WTC11 (cell line): Measurements from ENCODE around the gene C2CD2. TPM values are rescaled to one million over a fixed set of nuclear protein-coding genes. Genes with fewer than 3 reads are reported as not detected.
A peak's percentile ranks its signal among the peaks of the same experiment; 100 is the strongest.

Experiments used
- ATAC-seq: fragments of 200-7000 bp; cut with Tn5 transposase; 2 replicates; pipeline ENCODE4 v1.10.0; 2021; ENCODE audit warnings: mild to moderate bottlenecking, moderate library complexity
- CTCF ChIA-PET: fragments of 300-600 bp; sonication (Branson Sonifier 250); formaldehyde crosslinking; loops from one replicate; lab custom pipeline; 2021; ENCODE audit warnings: antibody characterized with exemption; lab: Charles Lee
- POLR2A ChIA-PET: fragments of 350-600 bp; sonication (Branson Sonifier 250); formaldehyde crosslinking; loops from one replicate; lab custom pipeline; 2021; ENCODE audit warnings: antibody characterized with exemption; lab: Charles Lee
- DNase-seq: peaks from one replicate; pipeline ENCODE4 v3.0.0; 2021; ENCODE audit warnings: low spot score
- H3K27ac Mint-ChIP-seq: 2 replicates; pipeline ENCODE4 v1.8.0; 2021; ENCODE audit warnings: mixed read lengths
- H3K27me3 Mint-ChIP-seq: 2 replicates; pipeline ENCODE4 v1.8.0; 2021; ENCODE audit warnings: low read depth, mild to moderate bottlenecking, moderate library complexity, mixed read lengths
- H3K36me3 Mint-ChIP-seq: 2 replicates; pipeline ENCODE4 v1.8.0; 2021; ENCODE audit warnings: mixed read lengths
- H3K4me1 Mint-ChIP-seq: 2 replicates; pipeline ENCODE4 v1.8.0; 2022; ENCODE audit warnings: mixed read lengths
- H3K4me3 Mint-ChIP-seq: 2 replicates; pipeline ENCODE4 v1.8.0; 2021; ENCODE audit warnings: mild to moderate bottlenecking, moderate library complexity, mixed read lengths
- H3K9me3 Mint-ChIP-seq: 2 replicates; pipeline ENCODE4 v1.8.0; 2021; ENCODE audit warnings: mixed read lengths
- CREM ChIP-seq: sonication (generic); formaldehyde crosslinking; IDR thresholded peaks from 2 replicates; pipeline ENCODE4 v1.8.1; 2022; ENCODE audit warnings: mild to moderate bottlenecking, missing genetic modification reagents, moderate library complexity
- HMGA2 ChIP-seq: fragments of 250-450 bp; sonication (Bioruptor Pico); IDR thresholded peaks from 2 replicates; pipeline ENCODE4 v1.4.0; 2021; ENCODE audit warnings: mild to moderate bottlenecking, moderate library complexity
- MYBL2 ChIP-seq: sonication (generic); formaldehyde crosslinking; IDR thresholded peaks from 2 replicates; pipeline ENCODE4 v1.8.1; 2023; ENCODE audit warnings: mild to moderate bottlenecking, moderate library complexity, missing genetic modification reagents
- NFE2L1 ChIP-seq: sonication (generic); formaldehyde crosslinking; IDR thresholded peaks from 2 replicates; pipeline ENCODE4 v1.8.1; 2023; ENCODE audit warnings: missing genetic modification reagents
- NR2C2 ChIP-seq: sonication (generic); formaldehyde crosslinking; IDR thresholded peaks from 2 replicates; pipeline ENCODE4 v1.8.0; 2022; ENCODE audit warnings: mild to moderate bottlenecking, missing genetic modification reagents
- TEAD4 ChIP-seq: sonication (generic); formaldehyde crosslinking; IDR thresholded peaks from 2 replicates; pipeline ENCODE4 v1.8.0; 2022; ENCODE audit warnings: mild to moderate bottlenecking, missing genetic modification reagents
- ZBTB21 ChIP-seq: sonication (generic); formaldehyde crosslinking; IDR thresholded peaks from 2 replicates; pipeline ENCODE4 v1.8.1; 2023; ENCODE audit warnings: mild to moderate bottlenecking, missing genetic modification reagents, borderline replicate concordance
- total RNA-seq: library from RNA; stranded (reverse); gene quantifications from 3 replicates; pipeline ENCODE4 v1.2.3, GENCODE V29; 2021
- TF ChIP-seq, protein P1 (sequence below): sonication (generic); formaldehyde crosslinking; IDR thresholded peaks from 2 replicates; pipeline ENCODE4 v1.8.0; 2022; ENCODE audit warnings: missing genetic modification reagents
- TF ChIP-seq, protein P2 (sequence below): sonication (generic); formaldehyde crosslinking; IDR thresholded peaks from 2 replicates; pipeline ENCODE4 v1.8.0; 2022; ENCODE audit warnings: mild to moderate bottlenecking, missing genetic modification reagents
- TF ChIP-seq, protein P3 (sequence below): sonication (generic); formaldehyde crosslinking; IDR thresholded peaks from 2 replicates; pipeline ENCODE4 v1.8.1; 2023; ENCODE audit warnings: mild to moderate bottlenecking, moderate library complexity, missing genetic modification reagents
- TF ChIP-seq, protein P4 (sequence below): fragments of 250-450 bp; sonication (Bioruptor Pico); conservative IDR thresholded peaks from 2 replicates; pipeline ENCODE4 v1.9.0; 2021; ENCODE audit warnings: mild to moderate bottlenecking

Gene C2CD2
- total RNA-seq, 1 experiment from 2014 or later, result 11.2 TPM

DNA sequence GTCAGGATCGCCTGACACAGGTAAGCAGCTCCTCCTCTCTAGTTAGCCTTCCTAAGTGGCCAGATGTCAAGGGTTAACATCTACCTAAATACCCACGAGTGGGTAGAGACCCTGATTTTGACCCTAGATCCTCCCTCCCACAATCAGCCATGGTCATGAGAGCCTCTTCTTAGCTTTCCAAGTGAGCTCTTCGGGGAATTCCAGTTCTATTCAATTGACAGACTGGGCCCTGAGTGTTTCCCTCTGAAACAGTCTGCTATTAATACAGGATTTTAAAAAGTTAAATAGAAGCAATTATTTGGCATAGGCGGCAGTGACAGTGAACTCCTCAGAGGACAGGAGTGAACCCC, 28.1 kb downstream of the C2CD2 start (continued):
- TF ChIP-seq, protein P1, sequence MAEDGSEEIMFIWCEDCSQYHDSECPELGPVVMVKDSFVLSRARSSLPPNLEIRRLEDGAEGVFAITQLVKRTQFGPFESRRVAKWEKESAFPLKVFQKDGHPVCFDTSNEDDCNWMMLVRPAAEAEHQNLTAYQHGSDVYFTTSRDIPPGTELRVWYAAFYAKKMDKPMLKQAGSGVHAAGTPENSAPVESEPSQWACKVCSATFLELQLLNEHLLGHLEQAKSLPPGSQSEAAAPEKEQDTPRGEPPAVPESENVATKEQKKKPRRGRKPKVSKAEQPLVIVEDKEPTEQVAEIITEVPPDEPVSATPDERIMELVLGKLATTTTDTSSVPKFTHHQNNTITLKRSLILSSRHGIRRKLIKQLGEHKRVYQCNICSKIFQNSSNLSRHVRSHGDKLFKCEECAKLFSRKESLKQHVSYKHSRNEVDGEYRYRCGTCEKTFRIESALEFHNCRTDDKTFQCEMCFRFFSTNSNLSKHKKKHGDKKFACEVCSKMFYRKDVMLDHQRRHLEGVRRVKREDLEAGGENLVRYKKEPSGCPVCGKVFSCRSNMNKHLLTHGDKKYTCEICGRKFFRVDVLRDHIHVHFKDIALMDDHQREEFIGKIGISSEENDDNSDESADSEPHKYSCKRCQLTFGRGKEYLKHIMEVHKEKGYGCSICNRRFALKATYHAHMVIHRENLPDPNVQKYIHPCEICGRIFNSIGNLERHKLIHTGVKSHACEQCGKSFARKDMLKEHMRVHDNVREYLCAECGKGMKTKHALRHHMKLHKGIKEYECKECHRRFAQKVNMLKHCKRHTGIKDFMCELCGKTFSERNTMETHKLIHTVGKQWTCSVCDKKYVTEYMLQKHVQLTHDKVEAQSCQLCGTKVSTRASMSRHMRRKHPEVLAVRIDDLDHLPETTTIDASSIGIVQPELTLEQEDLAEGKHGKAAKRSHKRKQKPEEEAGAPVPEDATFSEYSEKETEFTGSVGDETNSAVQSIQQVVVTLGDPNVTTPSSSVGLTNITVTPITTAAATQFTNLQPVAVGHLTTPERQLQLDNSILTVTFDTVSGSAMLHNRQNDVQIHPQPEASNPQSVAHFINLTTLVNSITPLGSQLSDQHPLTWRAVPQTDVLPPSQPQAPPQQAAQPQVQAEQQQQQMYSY (CRISPR knock-in tag), result no peak
- TF ChIP-seq CREM (CRISPR knock-in tag), result no peak
- TF ChIP-seq, all 79 proteins: peak for 0

DNA sequence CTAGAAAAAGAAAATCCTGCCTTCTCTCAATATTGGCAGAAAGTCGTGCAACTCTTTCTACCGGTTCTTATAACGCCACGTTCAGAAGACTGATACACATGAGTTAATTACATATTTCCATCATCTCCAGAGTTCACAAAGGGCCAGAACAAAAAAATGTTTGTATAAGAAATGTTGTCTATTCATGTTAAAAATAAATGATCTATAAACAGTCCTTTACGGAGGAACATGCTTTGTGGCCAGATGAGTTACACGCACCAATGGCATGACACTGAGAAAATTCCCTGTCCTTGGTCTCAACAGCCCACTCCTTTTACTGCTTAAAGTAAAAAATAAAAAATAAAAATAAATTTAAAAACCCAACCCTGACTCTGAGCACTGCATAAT, 29.5 kb downstream of the C2CD2 start:
- DNase-seq, result no peak
- no peak for ATAC-seq

DNA sequence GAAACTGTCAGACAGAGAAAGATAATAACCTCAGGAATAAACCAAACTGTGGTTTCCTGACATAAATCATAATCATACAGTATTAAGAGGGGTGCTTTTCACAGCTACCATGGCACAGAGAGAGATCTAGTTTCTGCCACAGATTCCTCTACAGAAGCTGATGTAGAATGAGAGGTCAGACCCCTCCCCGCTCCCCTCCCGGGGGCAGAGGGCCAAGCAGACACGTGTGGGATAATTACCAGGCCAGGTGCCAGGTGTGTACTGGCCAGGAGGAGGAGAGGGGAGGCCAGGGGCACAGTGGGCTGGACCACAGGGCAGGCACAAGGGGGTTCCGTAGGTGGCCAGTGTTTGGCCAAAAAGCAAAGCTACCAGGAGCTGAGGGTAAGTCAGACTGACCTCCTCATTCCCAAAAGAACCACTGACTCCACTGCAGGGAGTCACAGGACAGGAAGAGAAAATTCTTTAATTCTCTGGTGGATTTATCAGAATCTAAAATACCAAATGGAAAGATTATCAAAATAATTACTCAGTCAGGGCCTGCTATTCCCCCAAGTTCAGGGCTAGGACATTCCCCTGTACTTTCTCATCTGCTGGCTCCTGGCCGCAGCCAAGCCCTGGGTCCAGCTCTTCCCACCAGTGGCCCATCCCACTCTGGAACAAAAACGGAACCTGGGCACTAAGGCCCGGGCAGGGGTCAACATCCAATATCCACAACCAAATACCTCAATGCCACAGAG, 30.0 kb downstream of the C2CD2 start:
- no peak for TF ChIP-seq MYBL2 (CRISPR knock-in tag)
- TF ChIP-seq NFE2L1 (CRISPR knock-in tag), result no peak
- TF ChIP-seq ZBTB21 (CRISPR knock-in tag), result no peak
- TF ChIP-seq TEAD4 (CRISPR knock-in tag), result no peak
- TF ChIP-seq, protein P2, sequence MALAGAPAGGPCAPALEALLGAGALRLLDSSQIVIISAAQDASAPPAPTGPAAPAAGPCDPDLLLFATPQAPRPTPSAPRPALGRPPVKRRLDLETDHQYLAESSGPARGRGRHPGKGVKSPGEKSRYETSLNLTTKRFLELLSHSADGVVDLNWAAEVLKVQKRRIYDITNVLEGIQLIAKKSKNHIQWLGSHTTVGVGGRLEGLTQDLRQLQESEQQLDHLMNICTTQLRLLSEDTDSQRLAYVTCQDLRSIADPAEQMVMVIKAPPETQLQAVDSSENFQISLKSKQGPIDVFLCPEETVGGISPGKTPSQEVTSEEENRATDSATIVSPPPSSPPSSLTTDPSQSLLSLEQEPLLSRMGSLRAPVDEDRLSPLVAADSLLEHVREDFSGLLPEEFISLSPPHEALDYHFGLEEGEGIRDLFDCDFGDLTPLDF (CRISPR knock-in tag), result no peak
- TF ChIP-seq, all 79 proteins: peak for 0
- DNase-seq (no peak), ATAC-seq (no peak)
- Mint-ChIP-seq H3K4me3 (no peak overlapping the region), H3K27me3 (no peaks in the 10 kb centered on the region), H3K9me3 (no peaks in the 10 kb centered on the region), H3K27ac (0 out of 2 replicates have a peak overlapping the region, but pooled peaks have one; percentile 57), H3K4me1 (peaks cover 25% of the 10 kb centered on the region), H3K36me3 (no peaks in the 10 kb centered on the region)
- POLR2A ChIA-PET, result no interaction called here
- CTCF ChIA-PET, result interaction anchor here (1.1 kb wide), 1 partner anchor 107 kb away, joined by 3 read pairs; no protein-coding TSS in a partner anchor

More for the DNA sequence above, 29.5 kb downstream of the C2CD2 start:
- no peaks in the 10 kb centered on the region for H3K9me3 Mint-ChIP-seq
- CTCF ChIA-PET, result no interaction called here
- TF ChIP-seq NR2C2 (CRISPR knock-in tag) (no peak), HMGA2 (CRISPR knock-in tag) (no peak)
- TF ChIP-seq, protein P3, sequence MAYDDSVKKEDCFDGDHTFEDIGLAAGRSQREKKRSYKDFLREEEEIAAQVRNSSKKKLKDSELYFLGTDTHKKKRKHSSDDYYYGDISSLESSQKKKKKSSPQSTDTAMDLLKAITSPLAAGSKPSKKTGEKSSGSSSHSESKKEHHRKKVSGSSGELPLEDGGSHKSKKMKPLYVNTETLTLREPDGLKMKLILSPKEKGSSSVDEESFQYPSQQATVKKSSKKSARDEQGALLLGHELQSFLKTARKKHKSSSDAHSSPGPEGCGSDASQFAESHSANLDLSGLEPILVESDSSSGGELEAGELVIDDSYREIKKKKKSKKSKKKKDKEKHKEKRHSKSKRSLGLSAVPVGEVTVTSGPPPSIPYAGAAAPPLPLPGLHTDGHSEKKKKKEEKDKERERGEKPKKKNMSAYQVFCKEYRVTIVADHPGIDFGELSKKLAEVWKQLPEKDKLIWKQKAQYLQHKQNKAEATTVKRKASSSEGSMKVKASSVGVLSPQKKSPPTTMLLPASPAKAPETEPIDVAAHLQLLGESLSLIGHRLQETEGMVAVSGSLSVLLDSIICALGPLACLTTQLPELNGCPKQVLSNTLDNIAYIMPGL (CRISPR knock-in tag), result no peak
- TF ChIP-seq, protein P4, sequence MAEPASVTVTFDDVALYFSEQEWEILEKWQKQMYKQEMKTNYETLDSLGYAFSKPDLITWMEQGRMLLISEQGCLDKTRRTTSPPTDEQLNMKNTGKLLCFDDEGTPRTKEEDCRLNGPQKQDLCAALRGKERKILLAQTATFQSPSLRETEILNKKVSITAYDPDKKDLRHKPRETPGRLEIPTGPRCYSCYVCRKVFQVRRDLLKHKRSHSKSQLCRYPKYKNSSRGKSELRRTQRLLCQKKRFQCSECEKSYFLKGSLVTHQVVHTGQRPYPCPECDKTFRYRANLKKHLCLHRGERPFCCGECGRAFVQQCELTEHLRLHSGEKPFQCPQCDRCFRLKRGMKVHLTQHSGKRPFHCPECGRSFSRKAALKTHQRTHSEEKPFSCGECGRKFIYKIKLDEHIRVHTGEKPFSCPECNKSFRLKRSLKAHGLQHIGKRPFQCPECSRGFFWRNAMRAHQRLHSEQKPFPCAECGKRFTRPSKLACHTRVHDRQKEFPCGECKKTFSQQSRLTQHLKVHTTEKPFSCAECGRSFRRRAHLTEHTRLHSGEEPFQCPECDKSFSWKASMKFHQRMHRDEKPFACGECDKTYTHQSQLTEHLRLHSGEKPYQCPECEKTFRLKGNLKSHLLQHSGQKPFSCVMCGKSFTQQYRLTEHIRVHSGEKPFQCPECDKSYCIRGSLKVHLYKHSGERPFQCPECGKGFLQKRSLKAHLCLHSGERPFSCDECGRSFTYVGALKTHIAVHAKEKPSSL (CRISPR knock-in tag), result no peak
- no peaks in the 10 kb centered on the region for H3K36me3 Mint-ChIP-seq
- H3K27me3 Mint-ChIP-seq, result no peaks in the 10 kb centered on the region
- H3K27ac Mint-ChIP-seq, result 0 out of 2 replicates have a peak overlapping the region, but pooled peaks have one; percentile 57
- H3K4me1 Mint-ChIP-seq, result peaks cover 25% of the 10 kb centered on the region
- H3K4me3 Mint-ChIP-seq, result no peak overlapping the region
- POLR2A ChIA-PET, result no interaction called here
